ENCODE measurements around the gene CTSE.

DNA sequence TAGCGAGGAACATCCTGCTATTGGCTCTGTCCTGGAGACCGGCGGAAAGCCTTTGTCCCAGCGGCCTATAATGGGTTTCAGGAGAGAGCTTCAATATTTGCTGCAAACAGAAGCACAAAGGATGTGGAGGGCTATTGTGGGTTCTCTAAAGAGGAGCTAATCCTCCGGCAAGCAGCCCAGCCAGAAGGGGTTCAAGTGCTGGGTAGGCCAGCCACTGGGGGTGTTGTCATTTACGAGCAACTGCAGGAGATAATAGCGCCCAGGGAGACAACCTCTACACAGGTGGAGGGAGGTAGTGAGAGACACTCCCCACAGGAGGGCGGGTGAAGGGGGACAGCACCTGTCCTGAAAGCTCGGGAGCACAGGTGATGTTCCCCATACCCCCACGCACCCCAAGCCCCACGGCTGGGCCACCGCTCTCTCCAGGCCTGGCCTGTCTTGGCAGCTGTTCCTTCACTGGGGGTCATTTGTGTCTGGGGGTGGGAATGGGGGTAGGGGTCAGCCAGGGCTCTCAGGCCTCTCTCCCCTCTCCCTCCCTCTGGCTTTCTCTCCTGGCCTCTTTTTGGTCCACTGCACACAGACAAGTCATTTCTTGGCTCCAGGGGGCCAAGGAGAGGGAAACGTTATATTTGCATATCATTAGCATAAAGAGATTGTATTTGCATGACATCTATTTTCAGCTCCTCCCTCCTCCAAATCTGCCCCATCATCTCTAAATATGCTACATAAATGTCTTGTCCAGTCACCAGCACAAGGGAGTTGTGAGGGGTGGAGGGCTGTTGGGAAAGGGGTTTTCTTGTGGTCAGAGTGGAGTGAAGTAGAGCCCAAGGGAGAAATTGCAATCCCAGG lies 58.4 kb downstream of the CTSE start:
- TF ChIP-seq JUN (IDR thresholded peaks at IDR 0.05; ENCODE audit: low read depth, low read length): no peak
- TF ChIP-seq, protein P1, sequence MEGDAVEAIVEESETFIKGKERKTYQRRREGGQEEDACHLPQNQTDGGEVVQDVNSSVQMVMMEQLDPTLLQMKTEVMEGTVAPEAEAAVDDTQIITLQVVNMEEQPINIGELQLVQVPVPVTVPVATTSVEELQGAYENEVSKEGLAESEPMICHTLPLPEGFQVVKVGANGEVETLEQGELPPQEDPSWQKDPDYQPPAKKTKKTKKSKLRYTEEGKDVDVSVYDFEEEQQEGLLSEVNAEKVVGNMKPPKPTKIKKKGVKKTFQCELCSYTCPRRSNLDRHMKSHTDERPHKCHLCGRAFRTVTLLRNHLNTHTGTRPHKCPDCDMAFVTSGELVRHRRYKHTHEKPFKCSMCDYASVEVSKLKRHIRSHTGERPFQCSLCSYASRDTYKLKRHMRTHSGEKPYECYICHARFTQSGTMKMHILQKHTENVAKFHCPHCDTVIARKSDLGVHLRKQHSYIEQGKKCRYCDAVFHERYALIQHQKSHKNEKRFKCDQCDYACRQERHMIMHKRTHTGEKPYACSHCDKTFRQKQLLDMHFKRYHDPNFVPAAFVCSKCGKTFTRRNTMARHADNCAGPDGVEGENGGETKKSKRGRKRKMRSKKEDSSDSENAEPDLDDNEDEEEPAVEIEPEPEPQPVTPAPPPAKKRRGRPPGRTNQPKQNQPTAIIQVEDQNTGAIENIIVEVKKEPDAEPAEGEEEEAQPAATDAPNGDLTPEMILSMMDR (IDR thresholded peaks at IDR 0.05; ENCODE audit: control extremely low read depth in 1 of 3, insufficient read depth in 1 of 3, low read depth in 1 of 3, low read length in 3 of 3): no peak
- TF ChIP-seq TAF7 (optimal IDR thresholded peaks at IDR 0.05; ENCODE audit: borderline replicate concordance, low read depth, low read length): no peak
- no peak for TF ChIP-seq POLR2AphosphoS5 (IDR thresholded peaks at IDR 0.05; ENCODE audit: low read depth, low read length)
- no peak for TF ChIP-seq SP2 (IDR thresholded peaks at IDR 0.05; ENCODE audit: low read length)

Data from H1 (cell line).